ENCODE data around the gene PSAP.

PSAP gene

GRCh38 chr10:71815515-71816130 is 35.4 kb downstream of the PSAP start:
- DNase-seq (ENCODE audit: extremely low read depth, low read depth) = no peak
- TF ChIP-seq CTCF (IDR thresholded peaks at IDR 0.05; ENCODE audit: low read depth, low read length) = no peak

DNA sequence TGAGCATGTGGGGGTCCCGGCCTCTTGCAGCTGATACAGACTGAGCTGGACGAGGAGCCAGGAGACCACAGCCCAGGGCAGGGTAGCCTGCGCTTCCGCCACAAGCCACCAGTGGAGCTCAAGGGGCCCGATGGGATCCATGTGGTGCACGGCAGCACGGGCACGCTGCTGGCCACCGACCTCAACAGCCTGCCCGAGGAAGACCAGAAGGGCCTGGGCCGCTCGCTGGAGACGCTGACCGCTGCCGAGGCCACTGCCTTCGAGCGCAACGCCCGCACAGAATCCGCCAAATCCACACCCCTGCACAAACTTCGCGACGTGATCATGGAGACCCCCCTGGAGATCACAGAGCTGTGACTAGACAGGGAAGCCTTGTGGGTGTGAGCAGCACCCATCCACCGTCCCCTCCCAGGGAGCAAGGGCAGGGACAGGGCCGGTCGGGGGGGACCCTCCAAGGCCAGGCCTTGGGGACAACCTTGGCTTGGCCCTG is 36.1 kb downstream of the PSAP start:
- no peak for TF ChIP-seq CTCF (IDR thresholded peaks at IDR 0.05; ENCODE audit: low read depth, low read length)
- DNase-seq (ENCODE audit: extremely low read depth, low read depth) = no peak

GRCh38 chr10:71812913-71813590 is 38.0 kb downstream of the PSAP start:
- no peak for TF ChIP-seq CTCF (IDR thresholded peaks at IDR 0.05; ENCODE audit: low read depth, low read length)
- no peak for DNase-seq (ENCODE audit: extremely low read depth, low read depth)

GRCh38 chr10:71812016-71812912 is 38.8 kb downstream of the PSAP start:
- DNase-seq (ENCODE audit: extremely low read depth, low read depth) = peak; percentile 10

DNA sequence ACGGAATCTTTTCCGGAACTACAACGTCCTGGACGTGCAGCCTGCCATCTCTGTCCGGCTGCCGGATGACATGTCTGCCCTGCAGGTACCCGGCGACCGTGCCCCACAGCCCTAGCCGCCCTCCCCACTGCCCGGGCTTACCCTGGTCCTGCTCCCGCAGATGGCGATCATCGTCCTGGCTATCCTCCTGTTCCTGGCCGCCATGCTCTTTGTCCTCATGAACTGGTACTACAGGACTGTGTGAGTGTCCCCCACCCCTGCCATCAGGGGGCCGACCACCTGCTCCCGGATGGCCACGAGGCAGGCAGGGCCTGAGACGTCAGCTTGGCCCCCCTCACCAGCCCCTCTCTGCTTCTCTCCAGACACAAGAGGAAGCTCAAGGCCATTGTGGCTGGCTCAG is 39.7 kb downstream of the PSAP start:
- no peak for TF ChIP-seq CTCF (IDR thresholded peaks at IDR 0.05; ENCODE audit: low read depth, low read length)
- DNase-seq (ENCODE audit: extremely low read depth, low read depth) = no peak

More at GRCh38 chr10:71812016-71812912, 38.8 kb downstream of the PSAP start:
- peak; percentile 89 for TF ChIP-seq CTCF (IDR thresholded peaks at IDR 0.05; ENCODE audit: low read depth, low read length)

DNA sequence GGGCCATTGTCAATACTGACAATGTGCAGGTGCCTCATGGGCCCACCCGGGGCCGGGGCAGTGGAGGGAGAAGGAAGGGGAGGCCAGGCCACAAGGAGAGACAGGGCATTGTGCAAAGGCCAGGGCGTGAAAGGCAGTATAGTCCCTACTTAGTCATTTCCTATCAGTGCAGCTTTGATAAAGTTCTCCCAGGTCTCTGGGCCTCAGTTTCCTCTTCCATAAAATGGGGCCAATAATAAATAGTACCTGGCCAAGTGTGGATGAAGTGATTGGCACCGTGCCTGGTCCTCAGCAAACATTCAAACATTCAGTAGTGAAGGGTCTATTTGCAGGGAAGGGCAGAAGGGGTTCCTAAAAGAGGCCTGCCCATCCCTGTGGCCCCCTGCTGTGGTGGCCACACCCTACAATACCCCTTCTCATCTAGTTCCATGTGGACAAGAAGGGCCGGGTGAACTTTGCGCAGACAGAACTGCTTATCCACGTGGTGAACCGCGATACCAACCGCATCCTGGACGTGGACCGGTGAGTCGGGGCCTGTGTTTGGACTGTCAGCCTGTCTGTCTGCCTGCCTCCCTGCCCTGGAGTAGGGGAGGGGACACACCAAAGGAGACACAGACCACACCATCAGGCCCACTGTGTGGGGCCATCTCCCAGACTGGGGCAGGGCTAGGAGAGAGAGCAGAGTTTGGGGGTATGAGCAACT is 40.9 kb downstream of the PSAP start:
- no peak for TF ChIP-seq CTCF (IDR thresholded peaks at IDR 0.05; ENCODE audit: low read depth, low read length)
- no peak for DNase-seq (ENCODE audit: extremely low read depth, low read depth)
